ENCODE data around the gene KCNJ5.

Gene KCNJ5

GRCh38 chr11:128876133-128876650 is 15.0 kb upstream of the KCNJ5 start:
- ChIA-PET POLR2A (no interaction called here), CTCF (interaction anchor here (7.5 kb wide), 1 partner anchor 9 kb away, joined by 51 read pairs; no protein-coding TSS in a partner anchor)
- no peak for DNase-seq (ENCODE audit: low read depth, low spot score)
- H3K4me3 ChIP-seq (ENCODE audit: low read depth, low read length) = no peak overlapping the region
- no peak for TF ChIP-seq CTCF (IDR thresholded peaks at IDR 0.05; ENCODE audit: insufficient read depth, low read length, missing control alignments)

GRCh38 chr11:128877726-128878125 is 13.4 kb upstream of the KCNJ5 start:
- CTCF ChIA-PET = interaction anchor here (1.3 kb wide), 1 partner anchor 78 kb away, joined by 4 read pairs; no protein-coding TSS in a partner anchor
- no peak for DNase-seq (ENCODE audit: low read depth, low spot score)
- H3K4me3 ChIP-seq (ENCODE audit: low read depth, low read length) = no peak overlapping the region
- no peak for TF ChIP-seq CTCF (IDR thresholded peaks at IDR 0.05; ENCODE audit: insufficient read depth, low read length, missing control alignments)
- POLR2A ChIA-PET = no interaction called here

- ChIA-PET CTCF (interaction anchor here (1.6 to 4.6 kb wide), 2 partner anchors 79 to 721 kb away, joined by 4 to 83 read pairs; no protein-coding TSS in a partner anchor), POLR2A (no interaction called here)
Observed at GRCh38 chr11:128878455-128878854, 12.7 kb upstream of the KCNJ5 start.

GRCh38 chr11:128879817-128880216 is 11.3 kb upstream of the KCNJ5 start:
- DNase-seq (ENCODE audit: low read depth, low spot score) = no peak
- POLR2A ChIA-PET = no interaction called here
- TF ChIP-seq CTCF (IDR thresholded peaks at IDR 0.05; ENCODE audit: insufficient read depth, low read length, missing control alignments) = no peak
- H3K4me3 ChIP-seq (ENCODE audit: low read depth, low read length) = no peak overlapping the region
- CTCF ChIA-PET = interaction anchor here (1.5 to 4.6 kb wide), 3 partner anchors 72 to 722 kb away, joined by 3 to 83 read pairs (median 4); no protein-coding TSS in a partner anchor

More at GRCh38 chr11:128878455-128878854, 12.7 kb upstream of the KCNJ5 start:
- no peak overlapping the region for H3K4me3 ChIP-seq (ENCODE audit: low read depth, low read length)
- TF ChIP-seq CTCF (IDR thresholded peaks at IDR 0.05; ENCODE audit: insufficient read depth, low read length, missing control alignments) = no peak
- DNase-seq (ENCODE audit: low read depth, low spot score) = no peak

- POLR2A ChIA-PET = no interaction called here
- DNase-seq (ENCODE audit: low read depth, low spot score) = no peak
- no peak for TF ChIP-seq CTCF (IDR thresholded peaks at IDR 0.05; ENCODE audit: insufficient read depth, low read length, missing control alignments)
- H3K4me3 ChIP-seq (ENCODE audit: low read depth, low read length) = no peak overlapping the region
- CTCF ChIA-PET = interaction anchor here (1.0 to 4.6 kb wide), 11 partner anchors 8 to 724 kb away, joined by 3 to 83 read pairs (median 5); partner anchors contain the start of gene KCNJ5
Observed at GRCh38 chr11:128881221-128881620, 9.9 kb upstream of the KCNJ5 start.

GRCh38 chr11:128882451-128882850 is 8.7 kb upstream of the KCNJ5 start:
- H3K4me3 ChIP-seq (ENCODE audit: low read depth, low read length) = no peak overlapping the region
- no peak for TF ChIP-seq CTCF (IDR thresholded peaks at IDR 0.05; ENCODE audit: insufficient read depth, low read length, missing control alignments)
- no peak for DNase-seq (ENCODE audit: low read depth, low spot score)
- CTCF ChIA-PET = interaction anchor here (1.1 to 4.6 kb wide), 5 partner anchors 8 to 710 kb away, joined by 4 to 83 read pairs (median 9); partner anchors contain the start of gene KCNJ5
- POLR2A ChIA-PET = no interaction called here
